Effector memory CD4-positive, alpha-beta T cell (primary cell): Measurements from ENCODE around the gene TNFRSF25.

ENCODE experiments used
- DNase-seq, 3 donors: peaks; one replicate each; pipeline ENCODE4 v3.0.0-alpha.2; 2020
- H3K27ac ChIP-seq: 2 replicates; pipeline ENCODE4 v1.7.0; 2013; ENCODE audit warnings: mild to moderate bottlenecking, low read length, moderate library complexity; ENCODE audit not compliant: insufficient read depth, poor library complexity, severe bottlenecking
- H3K27me3 ChIP-seq: replicated peaks from 2 replicates; pipeline ENCODE4 v1.7.0; 2013; ENCODE audit warnings: mild to moderate bottlenecking, low read length; ENCODE audit not compliant: insufficient read depth, control insufficient read depth, poor library complexity, severe bottlenecking
- H3K36me3 ChIP-seq: 2 replicates; pipeline ENCODE4 v1.7.0; 2013; ENCODE audit warnings: mild to moderate bottlenecking, low read length, moderate library complexity; ENCODE audit not compliant: control insufficient read depth, insufficient read depth
- H3K4me1 ChIP-seq: 2 replicates; pipeline ENCODE4 v1.7.0; 2013; ENCODE audit warnings: low read length, mild to moderate bottlenecking; ENCODE audit not compliant: control insufficient read depth, insufficient read depth, poor library complexity, severe bottlenecking
- H3K4me3 ChIP-seq: 2 replicates; pipeline ENCODE4 v1.7.0; 2013; ENCODE audit warnings: low read length, low read depth, mild to moderate bottlenecking; ENCODE audit not compliant: insufficient read depth, poor library complexity, severe bottlenecking
- H3K9me3 ChIP-seq: 2 replicates; pipeline ENCODE4 v1.7.0; 2013; ENCODE audit warnings: mild to moderate bottlenecking, low read length, moderate library complexity; ENCODE audit not compliant: control insufficient read depth

The TNFRSF25 gene

DNA sequence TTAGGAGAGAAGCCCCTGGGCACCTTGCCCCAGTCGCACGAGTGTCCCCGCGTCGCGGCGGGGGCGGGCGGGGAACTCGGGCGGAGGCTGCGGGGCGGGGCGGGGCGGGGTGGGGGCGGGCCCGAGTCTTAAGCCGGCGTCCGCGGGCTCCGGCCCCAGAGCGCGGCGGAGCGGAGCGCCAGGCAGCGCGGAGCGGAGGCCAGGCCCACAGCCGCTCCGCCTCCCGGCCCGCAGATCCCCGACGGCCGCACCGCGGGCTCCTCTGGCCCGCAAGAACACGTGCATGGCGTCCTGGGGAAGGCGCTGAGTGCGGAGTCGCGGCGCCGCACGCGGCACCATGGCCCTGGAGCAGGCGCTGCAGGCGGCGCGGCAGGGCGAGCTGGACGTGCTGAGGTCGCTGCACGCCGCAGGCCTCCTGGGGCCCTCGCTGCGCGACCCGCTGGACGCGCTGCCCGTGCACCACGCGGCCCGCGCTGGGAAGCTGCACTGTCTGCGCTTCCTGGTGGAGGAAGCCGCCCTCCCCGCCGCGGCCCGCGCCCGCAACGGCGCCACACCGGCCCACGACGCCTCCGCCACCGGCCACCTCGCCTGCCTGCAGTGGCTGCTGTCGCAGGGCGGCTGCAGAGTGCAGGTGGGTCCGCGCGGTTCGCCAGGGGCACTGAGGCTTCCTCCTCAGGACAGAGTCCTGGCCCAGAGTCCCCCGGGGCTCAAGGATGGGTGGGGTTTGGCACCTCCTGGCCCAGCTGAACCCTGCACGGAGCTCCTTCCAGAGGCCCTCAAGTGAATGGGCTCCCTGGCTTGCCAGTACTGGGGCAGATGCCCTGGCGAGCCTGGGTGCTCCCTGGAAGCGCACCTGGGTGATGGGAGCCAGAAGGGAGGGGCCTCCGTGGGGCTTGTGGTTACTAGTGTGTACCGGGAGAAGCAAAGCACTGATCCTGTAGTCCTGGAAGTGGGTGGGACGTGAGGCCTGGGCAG is 41.1 kb downstream of the TNFRSF25 start, which contains the start of gene ESPN:
Gene ESPN (plus strand): TSS at position 158 of the 975 bp plus-strand sequence. CDS start 180 bp downstream, at position 338.
- Histone ChIP-seq H3K27ac (no peak within 1 kb of the TSS), H3K9me3 (no peaks in the 10 kb centered on the region), H3K4me1 (peaks cover 25% of the 10 kb centered on the region), H3K27me3 (peaks cover 24% of the 10 kb centered on the region), H3K4me3 (peak within 1 kb of the TSS; percentile 11), H3K36me3 (no peaks in the 10 kb centered on the region)
- no peak for DNase-seq

GRCh38 chr1:6424000-6424565 is 41.9 kb downstream of the TNFRSF25 start:
- H3K4me3 ChIP-seq: peak overlapping the region; percentile 9
- H3K9me3 ChIP-seq: no peaks in the 10 kb centered on the region
- H3K27me3 ChIP-seq: peaks cover 32% of the 10 kb centered on the region
- H3K4me1 ChIP-seq: peaks cover 33% of the 10 kb centered on the region
- no peaks in the 10 kb centered on the region for H3K36me3 ChIP-seq
- DNase-seq: no peak
- no peak overlapping the region for H3K27ac ChIP-seq

DNA sequence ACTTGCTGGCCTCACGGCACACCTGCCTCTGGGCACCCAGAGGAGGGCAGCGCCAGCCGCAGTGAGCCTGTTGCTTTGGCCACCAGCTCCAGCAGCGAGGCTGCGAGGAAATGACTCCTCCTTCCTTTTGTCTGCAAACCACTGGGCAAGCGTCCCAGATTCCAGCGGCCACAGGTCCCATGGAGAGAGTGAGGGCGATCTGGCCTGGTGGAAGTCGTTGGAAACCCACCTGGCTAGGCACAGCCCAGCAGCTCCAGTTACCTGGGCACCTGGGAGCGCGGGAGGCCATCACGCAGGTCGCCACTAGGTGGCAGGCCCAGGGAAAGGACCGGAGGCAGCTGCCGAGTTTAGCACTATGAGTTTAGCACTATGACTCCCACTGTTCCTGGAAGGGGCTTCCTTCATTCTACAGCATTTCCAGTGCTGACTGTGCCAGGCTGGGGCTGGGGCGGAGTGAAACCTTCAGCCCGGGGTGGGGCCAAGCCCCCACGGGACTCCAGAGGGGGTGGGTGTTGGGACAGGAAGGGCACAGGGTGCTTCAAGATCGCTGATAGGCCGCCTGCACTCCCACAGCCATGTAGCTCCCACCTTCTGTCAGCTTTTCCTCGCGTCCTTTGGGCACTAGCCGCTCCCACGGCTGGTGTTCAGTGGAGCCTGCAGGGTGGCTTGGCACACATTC is 42.5 kb downstream of the TNFRSF25 start:
- DNase-seq: peak; percentile 41 to 54 (median 47)
- Histone ChIP-seq H3K4me3 (peak overlapping the region; percentile 9), H3K9me3 (no peaks in the 10 kb centered on the region), H3K27ac (no peak overlapping the region), H3K27me3 (peaks cover 38% of the 10 kb centered on the region), H3K36me3 (no peaks in the 10 kb centered on the region), H3K4me1 (peaks cover 40% of the 10 kb centered on the region)

DNA sequence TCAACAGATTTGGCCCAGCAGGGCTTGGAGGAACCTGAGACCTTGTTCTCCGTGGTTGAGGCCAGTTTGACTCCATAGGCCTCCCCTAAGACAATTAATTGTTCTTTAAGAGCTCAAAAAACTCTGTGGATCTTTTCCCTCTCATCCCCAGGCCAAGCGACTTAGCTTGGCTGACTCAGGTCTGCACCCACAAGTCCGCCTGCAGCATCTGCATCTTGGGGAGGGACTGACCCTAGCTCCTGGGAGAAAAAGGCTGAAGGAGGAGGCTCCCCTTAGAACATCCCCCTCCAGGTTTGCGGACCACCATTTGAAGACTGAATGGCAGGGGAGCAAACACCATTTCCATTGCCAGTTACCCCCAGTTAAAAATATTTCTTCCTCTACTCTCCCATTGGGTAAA is 44.7 kb downstream of the TNFRSF25 start:
- H3K9me3 ChIP-seq: no peaks in the 10 kb centered on the region
- H3K4me1 ChIP-seq: peaks cover 42% of the 10 kb centered on the region
- no peak overlapping the region for H3K27ac ChIP-seq
- H3K36me3 ChIP-seq: no peaks in the 10 kb centered on the region
- H3K4me3 ChIP-seq: no peak overlapping the region
- peaks cover 60% of the 10 kb centered on the region for H3K27me3 ChIP-seq
- DNase-seq: no peak

- Histone ChIP-seq H3K4me1 (peaks cover 42% of the 10 kb centered on the region), H3K4me3 (peak overlapping the region; percentile 43), H3K36me3 (no peaks in the 10 kb centered on the region), H3K27ac (no peak overlapping the region), H3K27me3 (peaks cover 66% of the 10 kb centered on the region), H3K9me3 (no peaks in the 10 kb centered on the region)
- DNase-seq: no peak
Measured at GRCh38 chr1:6420454-6421042, 45.4 kb downstream of the TNFRSF25 start.

- Histone ChIP-seq H3K4me1 (peaks cover 38% of the 10 kb centered on the region), H3K36me3 (no peaks in the 10 kb centered on the region)
Measured at GRCh38 chr1:6419804-6420453, 46.0 kb downstream of the TNFRSF25 start, which contains the start of gene HES2. Gene HES2 (minus strand): TSS chr1:6419919. CDS start chr1:6419820, 99 bp downstream.

DNA sequence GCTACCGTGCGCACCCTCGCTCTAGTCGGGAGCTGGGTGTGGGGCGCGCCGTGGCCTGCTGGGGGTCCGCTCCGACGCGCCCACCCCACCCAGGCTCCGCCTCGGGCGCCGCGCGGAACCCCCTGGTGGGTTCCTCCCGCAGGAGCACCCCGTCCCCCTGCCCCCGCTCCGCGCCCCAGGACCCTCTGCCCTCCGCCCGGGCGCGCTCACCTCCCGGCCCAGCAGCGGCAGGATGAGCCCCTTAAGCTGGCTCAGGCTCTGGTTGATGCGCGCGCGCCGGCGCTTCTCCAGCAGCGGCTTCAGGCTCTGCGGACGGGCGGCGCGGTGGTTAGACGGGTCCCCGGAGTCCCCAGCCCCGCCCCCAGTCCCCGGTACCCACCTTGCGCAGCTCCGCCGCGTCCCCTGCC is 46.6 kb downstream of the TNFRSF25 start:
- no peaks in the 10 kb centered on the region for H3K36me3 ChIP-seq
- H3K9me3 ChIP-seq: no peaks in the 10 kb centered on the region
- DNase-seq: no peak
- H3K27ac ChIP-seq: no peak overlapping the region
- peak overlapping the region; percentile 43 for H3K4me3 ChIP-seq
- H3K4me1 ChIP-seq: peaks cover 36% of the 10 kb centered on the region
- peaks cover 66% of the 10 kb centered on the region for H3K27me3 ChIP-seq

More at GRCh38 chr1:6419804-6420453, 46.0 kb downstream of the TNFRSF25 start, which contains the start of gene HES2:
- Histone ChIP-seq H3K9me3 (no peaks in the 10 kb centered on the region), H3K27me3 (peaks cover 66% of the 10 kb centered on the region), H3K4me3 (peak within 1 kb of the TSS; percentile 43), H3K27ac (no peak within 1 kb of the TSS)
- DNase-seq: no peak

- H3K4me3 ChIP-seq: peak overlapping the region; percentile 43
- H3K4me1 ChIP-seq: peaks cover 30% of the 10 kb centered on the region
- no peak for DNase-seq
- peaks cover 61% of the 10 kb centered on the region for H3K27me3 ChIP-seq
- H3K27ac ChIP-seq: no peak overlapping the region
- no peaks in the 10 kb centered on the region for H3K9me3 ChIP-seq
- no peaks in the 10 kb centered on the region for H3K36me3 ChIP-seq
Measured at GRCh38 chr1:6418668-6419396, 47.1 kb downstream of the TNFRSF25 start.
